Measurements from ENCODE around the gene RGS3.
"Not testable (repeated sequence)": the region's sequence is repeated elsewhere in the genome, so short reads cannot be mapped to it uniquely, and the experiment has no call there.

RGS3 gene

DNA sequence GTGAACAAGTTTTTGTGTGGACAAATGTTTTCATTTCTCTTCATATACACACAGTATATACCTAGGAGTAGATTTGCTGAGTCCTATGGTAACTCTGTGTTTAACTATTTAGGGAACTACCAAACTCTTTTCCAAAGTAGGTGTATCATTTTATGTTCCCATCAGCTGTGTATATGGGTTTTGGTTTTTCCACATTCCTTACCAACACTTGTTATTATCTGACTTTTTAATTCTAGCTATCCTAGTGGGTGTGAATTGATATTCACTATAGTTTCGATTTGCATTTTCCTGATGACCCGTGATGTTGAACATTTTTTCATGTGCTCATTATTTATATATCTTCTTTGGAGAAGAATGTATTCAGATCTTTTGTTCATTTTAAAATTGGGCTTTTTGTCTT, 3.7 kb downstream of the RGS3 start:
- DNase-seq = no peak

GRCh38 chr9:113468716-113469448, 5.4 kb downstream of the RGS3 start:
- no peak for DNase-seq

GRCh38 chr9:113471143-113471542, 7.6 kb downstream of the RGS3 start:
- DNase-seq = no peak

DNA sequence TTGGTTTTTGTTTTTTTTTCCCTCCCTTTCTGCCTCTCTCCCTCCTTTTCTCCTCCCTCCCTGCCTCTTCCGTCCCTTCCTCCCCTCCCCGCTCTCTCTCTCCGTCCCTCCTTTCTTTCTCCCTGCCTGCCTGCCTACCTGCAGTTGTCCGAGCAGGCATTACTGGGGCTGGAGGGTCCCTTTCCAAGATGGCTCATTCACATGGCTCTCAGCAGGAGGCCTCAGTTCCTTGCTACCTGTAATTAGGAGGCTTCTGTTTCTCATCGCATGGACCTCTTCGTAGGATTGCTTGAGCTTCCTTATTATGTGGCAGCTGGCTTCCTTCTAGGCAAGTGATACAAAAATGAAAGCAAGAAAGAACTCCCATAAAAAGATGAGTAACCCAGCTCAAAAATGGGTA, 8.0 kb downstream of the RGS3 start:
- no peak for DNase-seq

DNA sequence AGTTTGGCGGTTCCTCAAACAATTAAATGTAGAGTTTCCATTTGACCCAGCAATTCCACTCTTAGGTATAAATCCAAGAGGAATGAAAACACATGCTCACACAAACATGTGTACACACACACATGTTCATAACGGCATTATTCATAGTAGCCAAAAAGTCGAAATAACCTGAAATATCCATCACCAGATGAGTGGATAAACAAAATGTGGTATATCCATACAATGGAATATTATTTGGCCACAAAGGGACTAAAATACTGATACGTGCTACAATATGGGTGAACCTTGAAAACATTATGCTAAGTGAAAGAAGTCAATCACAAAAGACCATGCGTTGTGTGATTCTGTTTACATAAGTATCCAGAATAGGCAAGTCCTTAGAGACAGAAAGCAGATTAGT, 8.7 kb downstream of the RGS3 start:
- DNase-seq = no peak

DNA sequence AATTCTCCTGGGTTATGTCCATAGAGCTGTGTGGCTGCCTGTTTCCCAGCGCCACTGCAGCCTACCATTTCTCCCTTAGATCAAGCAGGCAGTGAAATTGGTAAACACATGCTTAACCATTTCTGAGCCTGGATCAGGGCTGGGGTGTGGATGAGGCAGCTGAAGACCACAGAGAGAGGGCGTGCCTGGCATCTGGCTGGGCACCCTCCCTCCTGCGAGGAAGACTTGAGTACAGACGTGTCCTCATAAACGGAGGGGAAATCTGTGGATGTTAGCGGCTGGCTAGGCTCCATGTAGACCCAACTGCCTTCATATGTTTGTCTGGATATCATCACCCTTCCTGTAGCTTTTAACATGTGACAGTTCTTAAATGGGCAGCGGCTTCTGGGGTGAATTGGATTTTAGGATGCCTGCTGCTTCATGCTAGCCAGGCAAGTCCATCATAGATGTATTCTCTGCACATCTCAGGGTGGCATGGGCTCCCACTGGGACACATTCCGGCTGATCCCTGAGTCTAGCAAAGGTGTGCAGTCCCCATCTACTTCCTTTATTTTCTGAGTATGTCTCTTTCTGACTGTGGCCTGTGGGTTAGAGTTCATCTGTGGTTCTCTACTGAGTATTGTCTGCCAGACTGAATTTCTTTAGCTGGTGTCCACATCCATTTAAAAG, 11.0 kb downstream of the RGS3 start:
- no peak for DNase-seq

- DNase-seq = no peak
These were observed 11.5 kb downstream of the RGS3 start for GRCh38 chr9:113475031-113475430.

DNA sequence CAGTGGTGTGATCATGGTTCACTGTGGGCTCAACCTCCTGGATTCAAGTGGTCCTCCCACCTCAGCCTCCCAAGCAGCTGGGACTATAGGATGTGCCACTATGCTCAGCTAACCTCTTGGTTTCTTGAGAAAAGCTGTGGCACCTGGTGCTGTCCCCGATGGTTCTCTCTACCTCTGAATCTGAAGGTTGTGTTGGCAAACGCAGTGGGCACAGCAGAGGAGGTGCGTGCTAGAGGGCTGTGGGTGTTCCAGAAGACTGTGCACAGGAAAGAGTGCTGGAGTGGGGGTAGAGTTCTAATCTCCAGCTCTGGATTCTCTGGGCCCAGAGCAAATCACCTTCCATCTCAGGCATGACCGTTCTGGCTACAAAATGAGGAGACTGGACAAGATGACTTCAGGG, 12.5 kb downstream of the RGS3 start:
- DNase-seq = no peak

DNA sequence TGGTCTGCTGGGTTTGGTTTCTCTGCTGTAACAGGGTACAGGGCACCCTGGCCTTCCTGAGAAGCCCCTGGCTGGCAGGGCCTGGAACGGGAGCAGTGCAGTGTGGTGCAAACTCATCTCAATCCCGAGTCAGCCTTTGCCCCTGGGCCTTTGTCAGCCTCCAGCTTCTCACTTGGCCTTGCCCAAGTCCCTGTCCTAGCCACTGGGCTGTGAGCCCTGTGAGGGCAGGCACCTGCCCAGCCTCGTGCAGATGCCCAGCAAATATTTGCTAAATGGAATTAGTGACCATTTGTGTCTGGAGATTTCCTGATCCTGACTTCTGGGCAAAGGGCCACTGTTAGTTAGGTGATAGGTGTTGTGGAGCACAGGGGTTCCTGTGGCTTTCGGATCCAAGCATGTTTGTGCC, 13.0 kb downstream of the RGS3 start:
- no peak for DNase-seq

DNA sequence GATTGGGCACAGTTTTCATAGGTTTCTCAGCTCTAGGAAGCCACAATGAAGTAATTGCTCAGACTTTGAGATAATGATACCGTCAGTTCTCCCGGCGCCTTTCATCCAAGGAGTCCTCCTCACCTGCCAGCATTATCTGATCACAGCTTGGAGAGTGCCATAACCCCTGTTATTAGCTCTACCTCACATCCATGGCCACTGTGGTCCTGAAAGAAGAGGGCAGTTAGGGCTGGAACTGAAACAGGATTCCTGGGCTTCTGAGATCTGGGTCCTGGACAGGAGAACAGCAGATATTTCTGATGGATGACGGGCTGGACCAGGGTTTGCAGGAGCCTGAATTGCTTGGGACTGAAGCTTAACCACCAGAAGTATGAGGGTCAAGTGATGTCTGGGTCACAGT, 13.5 kb downstream of the RGS3 start:
- no peak for DNase-seq

DNA sequence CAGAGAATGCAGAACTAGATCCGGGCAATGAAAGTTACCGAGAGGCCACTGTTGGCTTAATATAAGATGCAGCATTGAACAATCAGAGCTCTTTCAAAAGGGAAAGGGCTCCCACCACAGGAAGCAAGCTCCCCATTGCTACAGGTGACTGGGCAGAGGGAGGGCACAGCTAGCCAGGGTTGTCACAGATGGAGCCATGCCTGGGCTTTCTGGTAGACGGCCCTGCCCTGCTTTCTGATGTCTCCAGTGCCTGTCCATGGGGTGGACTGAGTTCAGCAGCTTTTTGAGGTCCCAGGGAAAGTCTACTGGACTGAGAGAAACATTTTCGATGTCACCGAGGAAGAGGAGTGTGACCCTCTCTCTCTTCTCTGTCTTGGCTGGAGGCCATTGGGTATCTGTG, 14.1 kb downstream of the RGS3 start:
- no peak for DNase-seq

DNA sequence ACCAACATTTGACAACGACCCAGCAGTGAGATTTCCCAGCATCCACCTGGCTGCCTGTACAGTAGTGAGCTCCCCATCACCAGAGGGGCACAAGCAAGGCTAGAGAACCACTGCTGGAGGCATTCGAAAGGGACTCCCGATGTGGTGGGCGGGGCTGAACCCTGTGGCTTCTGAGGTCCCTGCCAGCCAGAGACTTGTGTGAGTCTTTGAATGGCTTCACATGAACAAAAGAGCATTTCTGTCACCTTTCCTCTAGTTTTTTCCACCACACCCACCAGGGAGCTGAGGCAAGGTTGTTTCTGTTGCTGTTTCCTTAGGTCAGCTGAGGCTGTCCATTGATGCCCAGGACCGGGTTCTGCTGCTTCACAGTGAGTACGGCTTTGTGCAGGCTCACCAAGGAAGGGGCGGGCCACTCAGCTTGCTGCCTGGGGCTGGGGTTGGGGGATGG, 15.7 kb downstream of the RGS3 start:
- DNase-seq = peak; percentile 5

DNA sequence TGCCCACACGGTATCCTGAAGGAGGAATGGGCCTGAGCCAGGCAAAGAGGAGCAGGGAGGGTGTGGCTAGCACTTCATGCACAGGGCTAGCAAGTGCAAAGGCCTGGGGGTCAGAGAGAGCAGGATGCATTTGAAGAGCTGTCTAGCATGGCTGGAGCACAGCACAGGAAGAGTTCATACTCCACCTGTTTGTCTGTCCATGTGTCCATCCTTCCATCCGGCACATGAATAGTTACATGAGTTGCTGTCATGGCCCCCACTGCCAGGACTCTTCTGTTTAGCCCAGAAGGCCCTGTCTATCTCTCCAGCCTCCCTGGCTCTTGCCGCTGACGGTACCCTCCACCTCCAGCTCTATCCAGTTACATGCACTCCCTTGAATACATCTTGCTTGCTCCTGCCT, 17.1 kb downstream of the RGS3 start:
- no peak for DNase-seq

- DNase-seq = no peak
These were observed 17.8 kb downstream of the RGS3 start for GRCh38 chr9:113481176-113481787.

DNA sequence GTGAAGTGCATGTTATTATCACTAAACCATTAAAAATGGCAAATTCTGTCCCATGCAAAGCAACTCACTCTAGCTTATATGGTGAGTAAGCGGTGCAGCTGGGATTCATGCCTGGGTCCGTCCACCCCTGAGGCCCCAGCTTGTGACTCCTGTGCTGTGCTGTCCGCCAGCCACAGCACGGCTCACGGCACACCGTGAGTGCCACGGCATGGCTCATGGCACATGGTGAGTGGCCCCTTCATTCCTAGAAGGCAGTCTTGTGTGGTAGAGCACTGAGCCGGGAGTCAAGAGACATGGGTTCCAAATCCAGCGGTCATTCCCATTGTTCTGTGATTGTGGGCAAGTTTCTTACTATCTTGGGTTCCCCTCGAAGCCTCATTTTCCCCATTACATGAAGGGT, 18.8 kb downstream of the RGS3 start:
- no peak for DNase-seq

DNA sequence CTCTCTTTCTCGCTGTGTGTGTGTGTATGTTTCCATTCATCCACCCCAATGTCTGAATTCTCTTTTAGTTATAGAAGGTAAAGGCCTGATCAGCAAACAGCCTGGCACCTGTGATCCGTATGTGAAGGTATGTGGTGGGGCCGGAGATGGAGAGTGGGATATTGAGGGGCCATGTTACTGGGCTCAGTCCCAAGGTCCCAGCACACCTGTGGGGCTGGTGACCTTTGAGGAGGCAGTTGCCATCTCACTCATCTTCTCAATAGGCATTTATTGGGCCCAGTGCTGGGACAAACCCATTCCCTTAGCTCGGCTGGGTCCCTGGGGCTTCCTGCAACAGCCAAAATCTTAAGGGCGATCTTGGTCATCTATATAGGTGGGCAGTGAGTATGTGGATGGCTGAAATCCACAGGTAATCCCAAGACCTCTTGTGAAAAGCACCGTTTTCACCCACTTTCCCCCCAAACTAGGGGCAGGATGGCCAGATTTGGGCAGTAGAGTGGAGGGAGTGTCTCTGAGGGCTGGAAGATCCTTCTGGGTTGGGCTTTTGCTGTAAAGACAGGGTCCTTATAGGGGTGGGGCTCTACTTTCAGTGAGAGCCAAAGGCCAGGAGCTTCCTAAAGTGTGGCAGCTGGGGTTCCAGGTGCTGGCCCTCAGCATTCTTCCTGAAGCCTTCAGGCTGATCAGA, 19.6 kb downstream of the RGS3 start:
- no peak for DNase-seq

DNA sequence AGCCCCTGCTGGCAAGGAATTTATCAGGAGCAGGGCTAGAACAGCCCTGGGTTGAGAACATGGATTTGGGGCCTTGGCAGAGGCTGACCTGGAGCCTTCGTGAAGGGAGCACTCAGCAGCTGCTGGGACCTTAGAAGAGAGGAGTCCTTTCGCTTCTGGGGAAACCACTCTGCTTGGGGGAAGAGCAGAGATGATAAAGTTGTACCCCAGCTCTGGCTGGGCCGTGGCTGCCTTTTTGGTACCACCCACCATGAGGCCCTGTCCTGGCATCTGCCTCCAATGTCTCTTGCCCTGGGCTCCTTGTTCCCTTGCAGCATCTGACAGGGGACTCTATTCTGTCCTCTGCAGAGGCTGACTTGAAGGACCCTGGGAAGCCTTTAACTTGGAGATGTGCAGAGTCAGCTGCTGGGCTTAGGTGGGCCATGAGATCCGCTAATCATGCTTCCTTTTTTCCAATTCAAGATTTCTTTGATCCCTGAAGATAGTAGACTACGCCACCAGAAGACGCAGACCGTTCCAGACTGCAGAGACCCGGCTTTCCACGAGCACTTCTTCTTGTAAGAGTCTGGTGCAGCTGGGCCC, 20.2 kb downstream of the RGS3 start:
- DNase-seq = no peak

GRCh38 chr9:113484258-113484730, 20.8 kb downstream of the RGS3 start:
- DNase-seq = no peak

DNA sequence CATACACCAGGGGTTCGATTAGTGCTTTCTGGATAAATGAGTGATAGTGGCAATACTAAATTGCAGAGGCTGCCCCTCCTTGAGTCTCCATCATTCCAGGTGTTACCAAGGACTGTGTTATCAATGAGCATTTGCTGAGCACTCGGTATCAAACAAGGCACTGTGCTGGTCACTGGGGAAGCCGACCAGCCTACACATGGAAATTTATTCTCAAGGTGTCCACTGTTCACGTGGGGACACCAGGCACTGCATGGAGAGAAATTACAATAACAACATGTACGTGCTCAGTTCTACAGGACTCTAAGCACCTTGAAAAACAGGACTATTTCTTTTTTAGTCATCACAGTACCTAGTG, 22.2 kb downstream of the RGS3 start:
- DNase-seq = no peak

DNA sequence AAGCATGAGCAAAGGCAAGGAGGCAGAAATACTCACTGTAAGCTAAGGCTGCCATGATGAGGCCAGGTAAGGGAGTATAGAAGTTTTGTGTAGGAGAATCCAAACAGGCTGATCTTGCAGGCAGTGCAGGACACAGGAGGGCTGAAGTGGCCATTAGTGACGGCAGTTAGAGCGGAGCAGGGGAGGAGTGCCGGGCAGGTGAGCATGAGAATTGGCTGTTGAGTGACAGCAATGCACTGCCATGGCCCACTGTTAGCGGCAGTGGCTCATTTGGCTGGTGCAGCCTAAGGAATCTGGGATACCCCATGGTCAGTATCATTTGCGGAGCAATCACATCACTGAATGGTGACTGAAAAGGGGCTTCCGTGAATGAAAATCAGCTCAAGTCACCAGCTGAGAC, 22.8 kb downstream of the RGS3 start:
- no peak for DNase-seq

GRCh38 chr9:113488071-113488470, 24.5 kb downstream of the RGS3 start:
- no peak for DNase-seq

- no peak for DNase-seq
These were observed 25.0 kb downstream of the RGS3 start for GRCh38 chr9:113488490-113488889.

DNA sequence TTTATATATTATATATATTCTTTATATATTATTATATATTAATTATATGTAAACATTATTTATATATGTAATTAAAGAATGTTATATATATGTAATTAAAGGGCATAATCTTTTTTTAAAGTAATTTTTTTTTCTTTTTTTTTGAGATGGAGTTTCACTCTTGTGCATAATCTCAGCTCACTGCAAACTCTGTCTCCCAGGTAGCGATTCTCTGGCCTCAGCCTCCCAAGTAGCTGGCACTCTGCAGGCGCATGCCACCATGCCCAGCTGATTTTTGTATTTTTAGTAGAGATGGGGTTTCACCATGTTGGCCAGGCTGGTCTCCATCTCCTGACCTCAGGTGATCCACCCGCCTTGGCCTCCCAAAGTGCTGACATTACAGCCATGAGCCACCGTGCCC, 27.6 kb downstream of the RGS3 start:
- DNase-seq = not testable (repeated sequence)
